NCI-H1105 treated with DMSO at 0.1 percent for 48 hours (cell line): ENCODE results near the gene RRH.
"Not testable (repeated sequence)": the region's sequence is repeated elsewhere in the genome, so short reads cannot be mapped to it uniquely, and the experiment has no call there.

Experiments used
- DNase-seq: peaks from one replicate; lab custom pipeline; 2025; lab: John Stamatoyannopoulos, UW

The RRH gene

GRCh38 chr4:109846395-109847098 is 18.8 kb downstream of the RRH start:
- DNase-seq, result no peak

DNA sequence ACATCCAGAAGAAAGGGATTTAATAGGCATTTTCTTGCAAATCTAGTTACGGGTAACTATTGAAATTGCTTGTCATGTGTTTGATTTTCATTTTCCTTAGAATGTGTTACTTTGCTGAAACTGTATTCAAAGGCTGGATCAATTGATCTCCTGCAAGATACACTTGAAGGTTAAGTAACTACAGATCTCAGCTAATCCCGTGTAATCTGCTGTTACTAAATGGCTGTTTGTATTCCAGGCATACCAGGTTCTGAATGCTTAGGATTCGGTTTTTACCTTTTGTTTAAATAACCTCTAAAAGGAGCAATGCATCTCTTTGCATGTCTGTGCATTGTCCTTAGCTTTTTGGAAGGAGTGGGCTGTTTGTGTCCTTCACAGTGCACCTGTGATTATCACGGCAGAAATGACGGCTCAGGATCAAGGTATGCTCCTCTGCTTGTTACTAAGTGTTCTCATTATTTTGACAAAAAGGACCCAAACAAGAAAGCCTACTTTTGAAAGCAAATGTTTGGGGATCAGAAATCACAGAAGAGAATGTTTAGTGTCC is 20.2 kb downstream of the RRH start, which contains the start of gene LRIT3:
Gene LRIT3, plus strand, starts transcription at position 212 of the 547 bp plus-strand sequence. Its CDS starts 95 bp downstream, at position 307.
- DNase-seq, result no peak

GRCh38 chr4:109848501-109848900 is 20.7 kb downstream of the RRH start:
- no peak for DNase-seq

- DNase-seq, result no peak
Observed at GRCh38 chr4:109850601-109851000, 22.8 kb downstream of the RRH start.

DNA sequence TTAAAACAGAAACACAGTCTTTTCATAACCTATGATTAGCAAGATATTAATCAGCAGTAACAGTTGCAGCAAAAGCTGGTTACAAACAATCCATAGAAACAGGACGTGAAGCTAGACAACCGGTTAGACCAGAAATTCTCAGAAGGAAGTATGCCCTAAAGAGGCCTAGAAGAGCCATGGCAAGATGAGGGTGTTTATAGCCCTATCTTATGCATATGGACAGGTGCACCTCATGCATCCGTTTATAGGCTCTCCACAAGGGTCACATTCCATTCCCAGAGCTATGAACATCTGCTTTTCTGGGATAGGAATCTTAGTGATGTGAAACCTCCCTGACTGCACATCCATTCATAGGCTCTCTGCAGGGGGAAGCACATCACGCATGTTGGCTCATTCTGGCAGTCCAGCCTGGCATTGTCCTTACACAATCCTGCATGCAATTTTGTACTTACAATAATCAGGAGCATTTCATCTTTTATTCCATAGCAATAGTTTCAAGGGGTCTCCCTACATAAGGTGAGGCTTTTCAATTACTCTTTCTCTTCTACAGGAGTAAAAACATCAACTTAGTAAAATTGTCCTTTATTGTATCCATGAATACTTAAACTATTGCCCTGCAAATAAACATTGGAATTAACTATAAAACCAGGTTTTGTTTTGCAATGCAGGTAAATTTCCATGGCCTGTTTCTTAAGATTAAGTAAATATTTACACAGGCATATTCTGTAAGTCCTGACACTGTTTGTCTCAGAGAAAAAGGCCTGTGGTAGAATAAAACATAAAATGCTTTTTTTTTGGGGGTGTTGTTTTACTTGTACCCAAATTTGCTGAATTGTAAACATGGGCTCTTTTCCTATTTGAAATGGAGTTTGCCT is 31.9 kb downstream of the RRH start:
- DNase-seq, result not testable (repeated sequence)

DNA sequence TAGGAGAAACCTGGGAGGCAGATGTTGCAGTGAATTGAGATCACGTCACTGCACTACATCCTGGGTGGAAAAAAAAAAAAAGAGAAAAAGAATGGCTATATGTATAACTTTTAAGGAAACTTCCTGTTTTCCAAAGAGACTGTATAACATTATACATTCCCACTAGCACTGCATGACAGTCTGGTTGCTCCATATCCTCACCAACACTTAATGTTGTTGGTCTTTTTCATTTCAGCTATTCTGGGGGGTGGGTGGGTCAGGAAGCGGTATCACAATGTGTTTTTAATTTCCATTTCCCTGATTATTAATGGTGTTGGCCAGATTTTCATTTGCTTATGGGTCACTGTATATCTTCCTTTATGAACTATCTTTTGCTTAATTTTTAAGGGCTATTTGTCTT is 33.5 kb downstream of the RRH start:
- no peak for DNase-seq

GRCh38 chr4:109861916-109862511 is 34.2 kb downstream of the RRH start:
- DNase-seq, result no peak

GRCh38 chr4:109864134-109864533 is 36.4 kb downstream of the RRH start:
- DNase-seq, result no peak

DNA sequence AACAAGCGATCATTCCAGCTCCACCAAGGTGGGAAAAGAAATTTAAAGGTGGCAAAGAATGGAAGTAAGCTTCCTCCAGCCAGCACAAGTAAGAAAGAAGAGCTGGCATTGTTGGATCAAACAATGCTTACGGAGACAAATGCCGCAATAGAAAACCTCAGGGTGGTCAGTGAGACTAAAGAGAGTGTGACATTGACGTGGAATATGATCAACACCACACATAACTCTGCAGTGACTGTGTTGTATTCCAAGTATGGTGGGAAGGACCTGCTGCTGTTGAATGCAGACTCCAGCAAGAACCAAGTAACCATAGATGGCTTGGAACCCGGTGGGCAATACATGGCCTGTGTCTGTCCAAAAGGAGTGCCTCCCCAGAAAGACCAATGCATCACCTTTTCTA is 42.3 kb downstream of the RRH start:
- no peak for DNase-seq

- no peak for DNase-seq
Observed at GRCh38 chr4:109872065-109872464, 44.3 kb downstream of the RRH start.

DNA sequence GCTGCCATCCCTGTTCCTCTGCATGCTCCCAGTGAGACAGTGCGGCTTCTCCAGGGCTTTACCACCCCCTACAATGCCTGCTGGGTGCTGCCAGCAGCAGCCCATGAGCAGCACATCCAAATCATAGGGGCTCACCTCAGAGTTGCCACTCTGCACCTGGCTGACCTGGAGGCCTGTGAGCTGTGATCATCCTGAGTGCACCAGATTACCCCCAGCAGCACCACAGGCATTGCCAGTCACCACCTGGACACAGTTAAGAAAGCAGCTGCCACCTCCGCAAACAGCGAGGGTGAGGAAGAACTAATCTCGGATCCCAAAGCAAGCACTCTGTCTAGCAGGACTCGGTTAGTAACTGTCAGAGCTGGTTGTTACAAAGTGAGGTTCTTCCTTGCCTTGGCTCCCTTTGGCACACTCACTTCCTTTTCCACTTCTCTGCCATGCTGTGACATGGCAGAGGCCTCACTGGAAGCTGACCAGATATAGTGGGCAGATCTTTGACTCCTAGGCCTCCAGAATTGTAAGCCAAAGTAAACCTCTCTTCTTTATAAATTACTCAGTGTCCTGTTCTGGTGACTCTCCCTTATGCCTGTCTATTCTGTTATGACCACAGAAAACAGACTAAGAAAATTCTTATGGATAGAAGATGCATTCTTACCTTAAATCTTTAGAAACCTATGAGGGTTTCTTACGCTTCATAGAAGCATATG is 45.3 kb downstream of the RRH start:
- no peak for DNase-seq

DNA sequence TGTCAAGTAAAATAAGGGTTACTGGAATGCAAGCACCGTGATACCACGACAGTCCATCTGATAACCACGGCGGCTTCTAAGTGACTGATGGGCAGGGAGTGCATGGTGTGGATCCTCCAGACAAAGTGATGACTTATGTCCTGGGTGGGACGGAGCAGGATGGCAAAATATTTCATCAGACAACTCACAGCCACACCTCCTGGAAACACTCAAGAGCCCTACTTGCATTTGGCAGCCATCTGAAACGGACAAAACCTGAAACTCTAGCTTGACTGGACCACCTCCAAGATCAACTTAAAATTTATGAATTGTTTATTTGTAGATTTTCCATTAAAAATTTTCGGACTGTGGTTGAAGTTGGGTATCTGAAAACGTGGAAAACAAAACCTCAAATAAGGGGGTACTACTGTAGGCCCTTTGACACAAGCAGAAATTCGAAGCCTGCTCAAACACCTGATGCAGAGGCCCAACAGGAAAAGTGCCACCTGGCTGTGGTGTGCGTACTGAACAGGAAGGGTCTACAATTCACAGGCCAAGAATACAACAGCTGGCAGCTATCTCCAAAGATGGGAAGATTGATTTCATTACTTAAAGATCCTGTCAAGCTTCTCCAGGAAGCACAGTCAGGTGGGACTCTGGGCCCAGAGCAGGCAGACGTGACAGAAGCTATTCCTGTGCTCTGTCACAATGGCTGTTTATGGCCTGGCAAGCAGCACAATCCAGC is 46.2 kb downstream of the RRH start:
- no peak for DNase-seq

DNA sequence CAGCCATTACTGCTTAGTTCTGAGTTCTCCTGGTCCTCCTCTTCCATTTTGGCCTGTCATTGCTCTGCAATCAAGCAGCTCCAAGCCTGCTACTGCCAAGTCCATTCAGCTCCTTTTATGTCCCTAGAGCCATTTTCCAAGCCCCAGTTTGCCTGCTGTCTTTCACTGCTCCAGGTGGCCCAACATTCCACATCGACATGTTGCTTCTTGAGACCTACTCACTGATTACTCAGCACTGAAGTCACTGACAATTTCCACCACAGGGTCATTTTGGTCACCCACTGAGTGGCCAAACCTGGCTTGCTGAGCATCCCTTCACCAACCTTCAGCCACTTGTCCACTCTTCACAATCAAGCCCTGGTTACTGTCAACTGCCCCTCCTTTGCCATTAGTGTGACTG is 47.3 kb downstream of the RRH start:
- DNase-seq, result no peak

GRCh38 chr4:109875553-109875952 is 47.8 kb downstream of the RRH start:
- DNase-seq, result not testable (repeated sequence)

DNA sequence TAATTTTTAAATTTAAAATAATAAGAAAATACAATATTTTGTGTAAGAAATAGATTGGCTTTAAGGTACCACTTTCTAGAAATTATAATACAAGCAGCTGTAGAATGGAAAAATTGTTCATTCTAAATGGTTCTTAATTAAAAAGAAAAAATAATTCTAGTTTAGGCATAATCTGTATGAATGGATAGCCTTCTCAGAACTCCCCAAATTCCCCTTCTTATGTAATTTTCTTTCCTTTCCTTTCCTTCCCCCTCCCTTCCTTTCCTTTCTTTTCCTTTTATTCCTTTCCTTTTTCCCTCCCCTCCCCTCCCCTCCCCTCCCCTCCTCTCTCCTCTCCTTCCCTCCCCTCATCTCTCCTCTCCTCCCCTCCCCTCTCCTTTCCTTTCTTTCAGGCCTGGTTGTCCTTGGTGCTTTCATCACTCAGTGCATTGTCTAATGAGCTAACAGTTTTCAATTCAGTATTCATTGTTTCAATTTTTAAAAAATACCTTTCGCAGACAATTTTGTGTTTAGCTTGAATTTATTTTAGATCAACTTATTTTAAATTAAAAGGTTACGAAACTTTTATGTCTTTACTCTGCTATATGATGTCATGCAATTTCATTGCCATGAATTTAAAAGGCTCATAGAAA is 49.0 kb downstream of the RRH start:
- DNase-seq, result no peak

- no peak for DNase-seq
Observed at GRCh38 chr4:109877400-109877799, 49.6 kb downstream of the RRH start.

DNA sequence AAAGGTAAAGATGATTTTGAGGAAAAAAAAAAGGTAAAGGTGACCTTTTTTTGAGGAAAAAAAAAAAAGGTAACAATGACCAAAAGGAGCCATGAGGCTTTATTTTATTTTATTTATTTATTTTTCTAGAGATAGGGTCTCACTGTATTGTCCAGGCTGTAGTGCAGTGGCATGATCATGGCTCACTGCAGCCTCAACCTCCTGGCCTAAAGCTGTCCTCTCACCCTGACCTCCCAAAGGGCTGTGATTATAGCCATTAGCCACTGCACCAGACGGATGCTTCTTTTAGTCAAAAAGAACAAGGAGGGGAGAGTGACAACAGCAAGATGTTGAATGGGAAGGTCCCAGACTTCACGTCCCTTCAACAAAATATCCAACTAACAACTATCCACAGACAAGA is 50.6 kb downstream of the RRH start:
- DNase-seq, result no peak

DNA sequence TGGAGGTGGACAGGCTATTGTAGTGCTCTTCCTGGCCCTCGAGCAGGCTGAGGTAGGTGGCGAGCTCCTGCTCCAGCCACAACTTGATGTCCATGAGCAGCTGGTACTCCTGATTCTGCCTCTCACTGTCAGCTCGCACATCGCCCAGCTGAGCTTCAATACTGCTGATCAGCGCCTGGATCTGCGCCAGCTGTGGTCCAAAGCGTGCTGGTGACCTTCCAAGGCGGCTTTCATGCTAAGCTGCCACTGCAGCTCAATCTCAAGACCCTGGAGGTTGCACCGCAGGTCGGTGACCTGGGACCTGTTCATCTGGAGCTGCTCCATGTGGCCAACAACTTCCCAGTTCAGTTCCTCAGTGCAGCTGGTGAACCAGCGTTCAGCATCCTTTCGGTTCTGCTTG is 51.3 kb downstream of the RRH start:
- DNase-seq, result no peak

DNA sequence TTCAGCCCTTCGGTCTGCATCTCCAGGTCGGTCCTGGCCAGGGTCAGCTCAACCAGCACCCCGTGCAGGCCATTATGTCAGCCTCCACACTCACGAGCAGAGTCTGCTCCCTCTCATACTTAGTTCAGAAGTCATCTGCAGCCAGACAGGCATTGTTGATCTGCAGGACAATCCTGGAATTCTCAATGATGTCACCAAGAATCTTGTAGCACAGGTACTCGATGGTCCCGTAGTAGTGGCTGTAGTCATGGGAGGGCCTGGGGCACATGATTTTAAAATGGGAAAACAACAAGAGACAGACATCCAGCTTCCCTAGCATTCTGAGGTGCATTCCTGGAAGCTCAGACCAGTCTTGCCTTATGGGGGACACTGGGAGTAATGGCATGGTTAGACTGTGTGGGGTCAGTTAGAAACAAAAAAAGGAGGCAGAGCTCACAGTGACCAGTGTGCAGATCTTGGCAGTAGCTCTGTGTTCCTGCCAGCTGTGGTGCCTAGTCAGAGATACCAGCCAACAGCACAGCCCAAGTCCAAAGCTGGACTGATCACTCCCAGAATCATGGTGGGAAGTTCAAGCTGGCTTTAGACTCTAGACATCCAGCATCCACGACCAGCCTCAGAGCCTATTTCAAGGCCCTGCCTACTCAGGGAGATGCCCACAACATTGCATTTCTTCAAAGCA is 52.0 kb downstream of the RRH start:
- no peak for DNase-seq

DNA sequence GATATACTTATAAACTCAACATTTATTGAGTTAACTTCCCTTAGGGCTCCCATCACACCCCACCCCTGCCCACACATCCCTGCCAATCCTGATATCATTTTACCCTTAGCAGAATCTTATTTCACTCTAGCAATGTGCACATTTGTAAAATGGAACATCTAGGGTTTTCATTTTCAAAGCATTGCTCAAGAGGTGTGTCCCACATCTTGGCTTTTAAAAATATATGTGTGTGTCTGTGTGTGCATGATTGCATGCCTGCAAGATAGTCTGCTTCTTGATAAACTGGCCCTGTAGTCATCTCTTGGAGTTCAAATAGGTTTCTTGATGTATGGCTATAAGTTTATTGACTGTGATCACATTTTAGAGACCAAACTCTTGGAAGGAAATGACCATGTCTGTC is 58.5 kb downstream of the RRH start:
- no peak for DNase-seq
